HG03460 (cell line): ENCODE data around the gene STAU1.
"Not testable (repeated sequence)": the region's sequence is repeated elsewhere in the genome, so short reads cannot be mapped to it uniquely, and the experiment has no call there.

Experiments
- ATAC-seq: cut with Tn5 transposase; IDR thresholded peaks from one replicate; pipeline ENCODE4 v1.9.1; 2021; ENCODE audit not compliant: unreplicated experiment

Gene STAU1

DNA sequence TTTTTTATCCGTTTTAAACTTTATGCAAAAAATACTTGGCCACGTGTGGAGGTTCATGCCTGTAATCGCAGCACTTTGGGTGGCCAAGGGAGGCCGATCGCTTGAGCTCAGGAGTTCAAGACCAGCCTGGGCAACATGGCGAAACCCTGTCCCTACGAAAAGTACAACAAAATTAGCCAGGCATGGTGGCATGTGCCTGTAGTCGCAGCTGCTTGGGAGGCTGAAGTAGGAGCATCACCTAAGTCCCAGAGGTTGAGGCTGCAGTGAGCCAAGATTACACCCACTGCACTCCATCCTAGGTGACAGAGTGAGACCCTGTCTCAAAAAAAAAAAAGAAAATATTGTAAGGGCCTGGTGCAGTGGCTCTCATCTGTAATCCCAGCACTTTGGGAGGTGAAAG, 97.0 kb downstream of the STAU1 start:
- no peak for ATAC-seq

DNA sequence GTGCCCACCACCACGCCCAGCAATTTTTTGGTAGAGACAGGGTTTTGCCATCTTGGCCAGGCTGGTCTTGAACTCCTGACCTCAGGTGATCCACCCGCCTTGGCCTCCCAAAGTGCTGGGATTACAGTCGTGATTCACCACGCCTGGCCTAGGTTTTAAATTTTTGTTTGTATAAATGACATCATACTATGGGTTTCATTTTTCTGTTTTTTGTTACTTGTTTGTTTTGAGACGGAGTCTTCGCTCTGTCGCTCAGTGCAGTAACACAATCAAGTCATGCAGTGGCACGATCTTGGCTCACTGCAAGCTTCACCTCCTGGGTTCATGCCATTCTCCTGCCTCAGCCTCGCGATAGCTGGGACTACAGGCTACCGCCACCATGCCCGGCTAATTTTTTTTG, 105.8 kb downstream of the STAU1 start:
- ATAC-seq: not testable (repeated sequence)

DNA sequence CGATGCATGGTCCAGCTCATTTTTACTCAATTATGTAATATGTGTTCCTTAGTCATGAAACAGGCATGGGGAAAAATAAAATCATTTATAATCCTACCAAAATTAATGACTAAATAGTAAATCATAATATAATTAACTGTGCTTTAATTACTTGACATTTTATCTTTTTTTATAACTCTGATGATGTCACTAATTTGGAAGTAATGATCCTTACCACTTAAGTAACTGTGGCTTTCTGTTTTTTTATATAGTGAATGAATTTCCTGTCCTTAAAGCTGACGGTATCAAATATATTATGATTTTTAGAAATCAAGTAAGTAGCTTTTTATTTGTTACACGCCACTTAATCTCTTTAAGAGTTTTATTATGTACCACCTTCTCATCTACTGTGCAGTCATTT, 109.8 kb downstream of the STAU1 start:
- ATAC-seq: no peak

DNA sequence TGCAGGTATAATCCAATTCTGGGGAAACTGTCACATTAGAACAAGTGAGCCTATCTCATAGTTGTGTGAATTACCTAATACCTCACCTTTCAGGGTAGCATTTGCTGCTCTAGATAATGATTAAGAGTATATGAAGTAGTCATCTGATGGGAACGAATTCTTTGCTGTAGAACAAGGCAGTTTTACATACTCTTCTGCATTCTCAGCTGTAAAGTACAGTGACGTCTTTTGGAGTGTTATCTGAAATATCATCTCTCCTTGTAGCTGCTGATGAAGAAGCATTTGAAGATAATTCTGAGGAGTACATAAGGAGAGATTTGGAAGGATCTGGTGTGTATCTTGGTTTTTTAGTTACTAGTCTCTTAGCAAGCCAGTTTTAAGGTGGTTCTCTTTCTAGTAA, 113.6 kb downstream of the STAU1 start:
- no peak for ATAC-seq
